GOT3 (cell line): ENCODE results near the gene SIPA1.

ENCODE experiments used
- DNase-seq: peaks from one replicate; lab custom pipeline; 2025; ENCODE audit warnings: mixed read lengths; lab: John Stamatoyannopoulos, UW

Gene SIPA1

DNA sequence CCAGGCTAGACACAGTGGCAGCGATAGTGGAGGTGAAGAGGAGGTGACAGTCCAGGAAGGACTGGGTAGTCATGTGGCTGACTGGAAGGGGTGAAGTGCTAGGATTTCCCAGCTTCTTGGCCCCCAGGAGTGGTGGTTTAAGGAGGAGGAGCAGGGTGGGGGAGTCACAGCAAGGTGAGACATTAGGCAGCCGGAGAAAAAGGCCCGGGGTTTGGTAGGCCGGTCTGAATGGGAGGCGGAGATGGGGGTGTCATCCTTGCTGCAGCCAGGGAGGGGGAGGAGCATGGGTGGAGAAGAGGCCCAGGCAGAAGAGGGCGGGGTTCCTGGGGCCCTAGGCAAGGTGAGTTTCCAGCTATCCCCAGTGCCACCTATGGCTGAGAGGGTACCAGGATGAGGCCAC lies 6.1 kb downstream of the SIPA1 start:
- DNase-seq = no peak

DNA sequence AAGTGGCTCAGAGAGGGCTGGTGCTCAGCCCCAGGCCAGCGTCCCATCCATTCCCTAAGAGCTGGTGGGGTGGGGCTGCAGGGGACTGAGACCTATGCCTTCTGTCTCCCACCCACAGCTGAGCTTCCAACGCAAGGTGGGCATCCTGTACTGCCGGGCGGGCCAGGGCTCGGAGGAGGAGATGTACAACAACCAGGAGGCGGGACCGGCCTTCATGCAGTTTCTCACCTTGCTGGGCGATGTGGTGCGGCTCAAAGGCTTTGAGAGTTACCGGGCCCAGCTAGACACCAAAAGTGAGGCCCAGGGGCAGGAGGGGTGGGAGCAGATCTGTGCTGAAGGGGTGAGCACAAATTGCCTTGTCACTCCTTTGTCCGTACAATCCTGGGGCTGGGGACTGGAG lies 6.9 kb downstream of the SIPA1 start:
- no peak for DNase-seq

GRCh38 chr11:65645710-65646109 lies 7.8 kb downstream of the SIPA1 start:
- no peak for DNase-seq

DNA sequence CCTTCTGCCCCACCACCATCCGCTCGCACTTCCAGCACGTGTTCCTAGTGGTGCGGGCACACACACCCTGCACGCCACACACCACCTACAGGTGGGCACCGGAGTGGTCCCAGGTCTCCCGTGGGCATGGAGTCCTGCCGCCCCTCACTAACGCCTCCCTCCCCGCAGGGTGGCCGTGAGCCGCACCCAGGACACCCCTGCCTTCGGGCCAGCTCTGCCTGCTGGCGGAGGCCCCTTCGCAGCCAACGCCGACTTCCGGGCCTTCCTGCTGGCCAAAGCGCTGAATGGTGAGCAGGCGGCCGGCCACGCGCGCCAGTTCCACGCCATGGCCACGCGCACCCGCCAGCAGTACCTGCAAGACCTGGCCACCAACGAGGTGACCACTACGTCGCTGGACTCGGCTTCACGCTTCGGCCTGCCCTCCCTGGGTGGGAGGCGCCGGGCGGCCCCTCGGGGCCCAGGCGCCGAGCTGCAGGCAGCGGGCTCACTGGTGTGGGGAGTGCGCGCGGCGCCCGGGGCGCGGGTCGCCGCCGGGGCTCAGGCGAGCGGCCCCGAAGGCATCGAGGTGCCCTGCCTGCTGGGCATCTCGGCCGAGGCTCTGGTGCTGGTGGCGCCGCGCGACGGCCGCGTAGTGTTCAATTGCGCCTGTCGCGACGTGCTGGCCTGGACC lies 8.5 kb downstream of the SIPA1 start:
- DNase-seq = no peak

DNA sequence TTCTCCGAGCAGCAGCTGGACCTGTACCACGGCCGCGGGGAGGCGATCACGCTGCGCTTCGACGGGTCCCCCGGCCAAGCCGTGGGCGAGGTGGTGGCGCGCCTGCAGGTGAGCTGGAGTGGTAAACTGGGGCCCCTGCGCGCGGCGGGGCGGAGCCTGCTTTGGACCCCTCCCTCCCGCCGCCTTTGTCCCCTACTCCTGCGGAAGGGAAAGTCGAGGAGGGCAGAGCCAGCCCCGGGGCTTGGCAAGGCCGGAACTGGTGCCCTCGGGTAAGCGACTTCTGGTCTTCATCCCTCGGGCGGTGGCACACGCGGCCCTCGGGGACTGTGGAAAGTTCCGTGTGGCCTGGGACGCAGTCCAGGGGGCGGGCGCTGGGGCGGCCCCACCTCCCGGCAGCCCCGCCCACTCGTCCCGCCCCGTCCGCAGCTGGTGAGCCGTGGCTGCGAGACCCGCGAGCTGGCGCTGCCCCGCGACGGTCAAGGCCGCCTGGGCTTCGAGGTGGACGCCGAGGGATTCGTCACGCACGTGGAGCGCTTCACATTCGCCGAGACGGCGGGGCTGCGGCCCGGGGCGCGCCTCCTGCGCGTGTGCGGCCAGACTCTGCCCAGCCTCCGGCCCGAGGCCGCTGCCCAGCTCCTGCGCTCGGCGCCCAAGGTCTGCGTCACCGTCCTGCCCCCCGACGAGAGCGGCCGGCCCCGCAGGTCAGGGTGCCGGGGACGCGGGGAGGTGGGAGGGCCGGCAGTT lies 9.2 kb downstream of the SIPA1 start:
- DNase-seq = no peak

DNA sequence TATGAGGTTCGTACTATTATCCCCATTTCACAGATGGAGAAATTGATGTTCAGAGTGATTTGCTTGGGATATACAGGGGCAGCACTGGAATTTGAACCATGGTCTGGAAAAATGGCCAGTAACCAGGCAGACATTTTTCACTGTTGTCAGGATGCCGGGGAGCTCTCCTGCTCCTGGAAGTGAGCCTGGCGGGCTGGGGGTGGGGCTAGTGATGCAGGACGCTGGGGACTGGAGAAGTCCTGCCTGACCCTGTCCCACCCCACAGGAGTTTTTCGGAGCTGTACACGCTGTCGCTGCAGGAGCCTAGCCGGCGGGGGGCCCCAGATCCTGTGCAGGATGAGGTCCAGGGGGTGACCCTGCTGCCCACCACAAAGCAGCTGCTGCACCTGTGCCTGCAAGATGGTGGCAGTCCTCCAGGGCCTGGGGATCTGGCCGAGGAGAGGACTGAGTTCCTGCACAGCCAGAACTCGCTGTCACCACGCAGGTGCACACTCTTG lies 11.1 kb downstream of the SIPA1 start:
- DNase-seq = no peak

GRCh38 chr11:65649656-65650546 lies 12.0 kb downstream of the SIPA1 start:
- DNase-seq = no peak

GRCh38 chr11:65650547-65651338 lies 12.8 kb downstream of the SIPA1 start:
- no peak for DNase-seq

- no peak for DNase-seq
Observed at GRCh38 chr11:65651339-65651588, 13.4 kb downstream of the SIPA1 start.

DNA sequence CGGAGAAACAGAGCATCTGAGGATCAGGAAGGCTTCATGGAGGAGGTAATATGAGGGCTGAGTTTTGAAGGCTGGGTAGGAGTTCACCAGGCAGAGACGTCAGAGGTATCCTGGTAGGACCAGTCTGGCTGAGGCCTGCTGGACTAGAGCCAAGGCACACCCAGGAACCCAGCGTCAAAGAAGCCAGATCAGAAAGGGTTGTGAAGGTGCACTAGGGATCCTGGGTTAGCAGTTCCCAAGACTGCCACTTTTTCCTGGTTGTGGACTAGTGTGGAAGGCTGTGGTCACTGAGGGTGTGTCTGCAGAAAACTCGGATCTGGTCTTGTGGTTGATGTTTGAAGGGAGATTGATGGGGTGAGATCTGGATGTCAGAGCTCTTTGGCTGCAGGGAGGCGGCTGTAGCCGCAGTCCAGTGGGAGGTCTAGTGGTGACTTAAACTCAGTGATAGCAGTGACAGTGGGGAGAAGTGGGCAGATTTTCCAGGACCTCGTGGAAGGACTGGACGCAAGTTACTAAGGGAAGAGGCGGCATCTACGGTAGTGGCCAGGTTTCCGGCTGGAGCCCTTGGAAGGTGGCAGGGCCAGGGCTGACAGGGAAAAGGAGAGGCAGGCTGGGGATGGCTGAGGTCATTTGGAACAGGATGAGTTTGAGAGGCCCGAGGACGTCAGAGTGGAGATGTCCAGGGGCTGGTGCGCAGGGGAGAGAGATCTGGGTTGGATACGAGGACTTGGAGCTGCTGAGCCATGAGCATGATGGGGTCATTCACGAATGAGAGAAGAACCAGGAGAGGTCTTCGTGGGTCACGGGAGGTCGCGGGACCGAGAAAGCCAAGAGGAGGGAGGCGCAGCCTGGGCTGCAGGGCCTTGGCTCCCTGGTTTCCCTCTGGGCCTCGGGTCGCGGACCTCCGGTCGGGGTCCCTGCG lies 13.9 kb downstream of the SIPA1 start:
- DNase-seq = no peak

DNA sequence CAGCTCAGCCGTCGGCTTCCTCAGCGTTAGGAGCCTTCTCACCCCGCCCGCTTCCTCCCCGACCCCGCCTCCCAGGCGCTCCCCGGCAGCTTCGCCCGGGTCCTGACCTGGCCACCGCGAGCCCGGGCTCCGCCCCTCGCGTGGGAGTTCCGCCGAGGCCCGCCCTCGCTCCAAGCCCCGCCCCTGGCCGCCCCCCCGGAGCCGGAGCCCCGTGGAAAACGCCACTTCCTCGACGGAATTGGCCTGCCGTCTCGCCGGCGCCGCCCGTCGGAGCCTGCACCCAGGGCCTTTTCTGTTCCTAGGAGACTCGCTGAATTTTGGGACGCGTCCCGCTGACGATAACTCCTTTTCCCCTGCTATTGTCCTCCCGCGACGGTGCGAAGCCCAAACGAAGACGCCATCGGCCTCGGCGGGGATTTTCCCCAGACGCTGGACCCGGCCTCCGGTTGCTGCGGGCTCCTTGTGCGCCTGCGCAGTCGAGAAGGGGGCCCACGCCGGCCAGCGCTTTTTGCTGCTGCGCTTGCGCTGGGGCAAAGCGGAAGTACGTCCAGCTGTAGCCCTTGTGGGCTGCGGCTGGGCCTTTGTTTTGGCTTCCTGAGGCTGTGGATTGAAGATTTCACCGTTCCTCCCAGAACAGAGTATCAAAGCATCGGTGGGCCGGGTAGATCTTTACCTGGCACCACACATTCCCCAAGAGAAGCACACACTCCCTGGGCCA lies 14.8 kb downstream of the SIPA1 start:
- DNase-seq = peak; percentile 88

DNA sequence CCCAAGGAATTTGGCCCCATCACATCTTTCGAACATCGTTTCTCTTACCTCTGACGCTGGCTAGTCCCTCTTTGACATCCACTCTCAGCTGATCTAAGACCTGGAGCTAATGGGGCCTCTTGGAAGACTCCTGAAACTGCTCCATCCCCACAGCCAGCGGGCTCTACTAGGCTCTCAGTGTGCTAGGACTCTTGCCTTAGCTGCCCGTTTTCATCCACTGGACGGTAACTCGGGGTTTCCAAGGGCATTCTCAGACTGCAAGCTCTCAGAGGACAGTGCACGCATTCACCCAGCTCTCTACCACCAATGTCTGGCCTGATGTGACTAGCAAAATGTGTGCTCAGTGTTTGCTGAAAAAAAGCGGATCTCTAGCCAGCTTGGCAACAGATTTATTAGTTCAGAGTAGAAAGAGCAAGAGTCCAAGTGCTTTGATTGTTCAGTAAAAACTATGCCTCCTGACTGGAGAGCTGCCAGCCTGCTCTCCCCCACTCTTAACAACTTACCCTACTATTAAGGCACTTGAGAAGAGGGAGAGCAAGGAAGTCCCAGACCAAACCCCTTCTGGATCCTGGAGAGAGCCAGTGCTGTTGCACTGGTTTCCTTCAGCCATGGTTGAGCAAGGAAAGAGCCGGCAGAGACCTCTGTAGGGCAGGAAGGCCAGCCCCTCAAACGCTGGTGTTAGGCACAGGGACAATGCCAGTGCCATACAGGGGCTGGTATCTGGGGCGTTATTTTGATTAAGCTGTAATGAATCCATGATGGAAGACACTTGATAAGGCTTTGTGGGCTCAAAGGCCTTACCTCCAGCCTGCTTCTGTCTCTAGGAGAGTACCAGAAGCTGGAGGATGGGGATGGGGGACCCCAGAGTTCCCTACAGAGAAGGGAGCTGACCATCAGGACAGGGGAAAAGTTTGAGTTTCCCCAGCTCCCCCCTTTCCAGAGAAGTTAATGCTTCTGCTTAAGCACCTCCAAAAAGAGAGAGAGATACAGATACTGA lies 15.6 kb downstream of the SIPA1 start:
- no peak for DNase-seq

DNA sequence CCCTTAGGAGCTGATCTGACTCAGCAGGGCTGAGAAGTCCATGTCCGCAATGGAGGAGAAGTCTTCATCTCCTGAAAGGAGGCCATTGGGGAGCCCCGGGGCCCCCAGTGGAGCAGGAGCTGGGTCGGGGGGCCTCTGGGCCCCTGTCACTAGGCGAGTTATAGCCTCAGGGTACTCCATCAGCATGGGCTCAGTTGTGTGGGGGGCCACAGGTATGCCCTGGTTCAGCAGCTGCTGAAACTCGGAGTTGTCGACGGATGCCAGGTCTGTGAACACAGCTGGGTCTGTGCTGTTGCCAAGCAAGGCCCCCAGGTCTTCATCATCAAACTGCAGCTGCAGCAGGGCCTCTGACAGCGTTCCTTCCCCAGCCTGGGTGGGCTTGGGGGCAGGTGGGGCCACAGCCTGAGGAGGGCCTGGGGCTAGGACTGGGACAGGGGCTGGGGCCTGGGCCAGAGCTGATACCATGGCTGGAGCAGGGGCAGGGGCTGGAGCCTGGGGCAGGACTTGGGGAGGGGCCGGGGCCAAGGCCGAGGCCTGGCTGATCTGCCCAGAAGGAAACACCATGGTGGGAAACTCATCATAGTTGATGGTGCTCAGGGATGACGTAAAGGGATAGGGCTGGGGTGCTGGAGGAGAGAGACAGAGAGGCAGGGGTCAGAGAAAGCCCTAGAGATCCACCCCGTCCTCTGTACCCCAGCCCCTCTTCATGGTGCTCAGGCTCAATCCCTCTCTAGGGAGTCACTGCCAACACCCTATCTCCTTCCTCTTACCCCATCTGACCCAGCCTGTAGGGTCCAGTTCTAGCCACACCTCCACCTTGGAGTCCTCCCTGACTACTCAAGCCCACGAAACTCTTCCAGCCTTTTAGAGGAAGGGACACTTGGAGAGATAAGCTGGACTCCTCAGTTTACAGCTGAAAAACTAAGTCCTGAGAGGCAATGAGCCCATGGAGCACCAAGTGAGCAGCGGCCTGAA lies 16.8 kb downstream of the SIPA1 start:
- DNase-seq = no peak

- DNase-seq = no peak
Observed at GRCh38 chr11:65655570-65656332, 17.9 kb downstream of the SIPA1 start.

- DNase-seq = no peak
Observed at GRCh38 chr11:65657426-65657825, 19.5 kb downstream of the SIPA1 start.

DNA sequence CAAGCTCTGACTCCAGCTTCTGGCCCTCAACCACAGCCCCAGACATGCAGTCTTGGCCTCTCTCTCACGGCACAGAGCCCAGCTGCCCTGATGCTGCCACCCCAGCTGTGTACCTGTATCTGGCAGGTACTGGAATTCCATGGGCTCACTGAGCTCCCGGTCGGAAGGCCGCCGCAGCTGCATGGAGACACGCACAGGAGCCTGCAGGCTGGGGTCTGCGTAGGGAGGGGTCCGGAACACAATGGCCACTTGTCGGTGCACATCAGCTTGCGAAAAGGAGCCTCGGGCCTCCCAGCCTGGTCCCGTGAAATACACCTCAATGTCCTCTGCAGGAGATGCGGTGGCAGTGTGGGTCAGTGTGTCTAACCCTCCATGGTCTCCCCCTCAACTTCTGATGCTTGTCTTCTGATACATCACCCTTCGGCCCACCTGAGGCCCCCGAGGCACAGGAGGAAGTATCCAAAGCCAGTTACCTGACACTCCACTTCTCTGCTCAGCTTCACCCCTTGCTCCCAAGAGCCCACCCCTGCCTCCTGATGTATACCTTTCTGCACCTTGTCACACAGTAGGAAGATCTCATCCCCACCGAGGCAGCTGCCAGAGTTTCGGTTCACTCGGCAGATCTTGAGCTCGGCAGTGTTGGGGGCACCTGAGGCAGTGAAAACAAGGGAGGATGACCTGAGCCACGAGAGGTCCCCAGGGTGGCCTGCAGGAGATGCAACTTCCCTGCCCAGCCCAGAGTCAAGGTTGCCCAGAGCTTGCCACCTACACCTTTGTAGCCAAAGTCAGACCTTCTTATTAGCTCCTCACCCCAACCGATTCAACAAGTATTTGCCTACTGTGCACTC lies 20.5 kb downstream of the SIPA1 start:
- DNase-seq = no peak
